Measurements from ENCODE around the gene NUAK1. TPM values are rescaled to one million over a fixed set of nuclear protein-coding genes. Genes with fewer than 3 reads are reported as not detected.

NUAK1 gene
- total and polyA plus RNA-seq, 3 experiments from 2014 or later: 0.16 TPM; not detected in 2

DNA sequence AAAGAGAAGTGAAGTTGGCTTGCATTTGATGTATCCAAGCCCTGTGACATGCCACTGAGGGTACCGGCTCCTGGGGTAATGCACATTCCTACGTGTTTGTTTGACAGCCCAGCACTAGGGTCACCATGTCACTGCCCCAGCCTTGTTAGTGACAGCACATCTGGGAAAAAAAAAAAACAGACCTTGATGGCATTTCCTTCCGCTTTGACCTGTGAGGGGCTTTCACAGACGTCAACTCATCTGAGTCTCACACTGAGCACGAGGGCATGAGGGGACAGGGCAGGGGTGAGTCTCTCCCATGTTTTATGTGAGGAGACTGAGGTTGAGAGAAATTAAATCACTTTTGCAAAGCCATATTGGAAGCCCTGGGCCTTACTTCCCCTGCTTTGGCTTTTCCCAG lies 111.5 kb downstream of the NUAK1 start:
- Mint-ChIP-seq H3K4me3 (no peak overlapping the region), H3K9me3 (no peaks in the 10 kb centered on the region), H3K27ac (no peak overlapping the region), H3K27me3 (peaks cover 1 to 5% of the 10 kb centered on the region in 2 donors), H3K36me3 (no peaks in the 10 kb centered on the region), H3K4me1 (no peaks in the 10 kb centered on the region)
- Histone ChIP-seq H3K4me3 (ENCODE audit: low read length) (no peak overlapping the region), H3K4me1 (ENCODE audit: insufficient read depth, low read length) (no peaks in the 10 kb centered on the region), H3K9me3 (ENCODE audit: low read length) (no peaks in the 10 kb centered on the region), H3K36me3 (ENCODE audit: insufficient read depth, low read length) (no peaks in the 10 kb centered on the region), H3K27me3 (ENCODE audit: insufficient read depth, low read length, poor library complexity, severe bottlenecking) (no peaks in the 10 kb centered on the region), H3K27ac (ENCODE audit: low read depth, low read length) (no peak overlapping the region)
- no peak for DNase-seq
- ChIA-PET POLR2A (no interaction called here), CTCF (no interaction called here)

DNA sequence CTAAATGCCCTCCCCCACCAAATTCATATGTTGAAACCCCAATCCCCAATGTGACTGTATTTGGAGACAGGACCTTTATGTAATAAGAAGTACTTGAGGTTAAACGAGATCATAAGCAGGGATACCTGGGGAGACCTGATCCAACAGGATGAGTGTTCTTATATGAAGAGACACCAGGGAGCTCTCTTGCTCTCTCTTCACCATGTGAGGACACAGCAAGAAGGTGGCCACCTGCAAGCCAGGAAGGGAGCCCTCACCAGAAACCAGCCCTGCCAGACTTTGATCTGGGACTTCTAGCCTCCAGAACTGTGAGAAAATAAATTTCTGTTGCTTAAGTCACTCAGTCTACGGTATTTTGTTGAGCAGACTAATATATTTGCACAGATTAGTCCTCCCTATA lies 113.6 kb downstream of the NUAK1 start:
- Histone ChIP-seq H3K27ac (ENCODE audit: low read depth, low read length) (no peak overlapping the region), H3K36me3 (ENCODE audit: insufficient read depth, low read length) (no peaks in the 10 kb centered on the region), H3K4me3 (ENCODE audit: low read length) (no peak overlapping the region), H3K27me3 (ENCODE audit: insufficient read depth, low read length, poor library complexity, severe bottlenecking) (no peaks in the 10 kb centered on the region), H3K4me1 (ENCODE audit: insufficient read depth, low read length) (no peaks in the 10 kb centered on the region), H3K9me3 (ENCODE audit: low read length) (no peaks in the 10 kb centered on the region)
- no peak overlapping the region for H3K27ac Mint-ChIP-seq
- H3K36me3 Mint-ChIP-seq: no peaks in the 10 kb centered on the region
- peaks cover 0 to 3% (median under 1%) of the 10 kb centered on the region in 5 donors for H3K9me3 Mint-ChIP-seq
- ChIA-PET POLR2A (no interaction called here), CTCF (no interaction called here)
- H3K4me3 Mint-ChIP-seq: no peak overlapping the region
- no peak for DNase-seq
- no peaks in the 10 kb centered on the region for H3K4me1 Mint-ChIP-seq
- peaks cover 1 to 5% of the 10 kb centered on the region in 2 donors for H3K27me3 Mint-ChIP-seq

DNA sequence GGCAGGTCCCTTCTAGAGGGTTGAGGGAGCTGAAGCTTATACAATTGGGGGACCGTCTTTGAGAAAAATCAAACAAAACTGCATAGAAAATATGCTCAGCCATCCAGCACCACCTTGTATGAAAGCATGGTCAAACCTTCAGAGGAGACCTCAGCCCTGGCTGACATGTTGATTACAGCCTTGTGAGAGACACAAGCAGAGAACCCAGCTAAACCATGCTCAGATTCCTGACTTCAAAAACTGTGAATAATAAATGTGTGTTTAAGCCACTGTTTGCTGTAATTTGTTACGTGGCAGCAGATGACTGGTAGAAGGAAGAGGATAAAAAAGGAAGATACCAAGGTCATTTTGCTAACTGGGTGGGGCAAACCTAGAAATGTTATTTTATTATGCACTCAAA lies 115.7 kb downstream of the NUAK1 start:
- peaks cover 3 to 11% of the 10 kb centered on the region in 2 donors for H3K27me3 Mint-ChIP-seq
- Histone ChIP-seq H3K4me1 (ENCODE audit: insufficient read depth, low read length) (no peaks in the 10 kb centered on the region), H3K27me3 (ENCODE audit: insufficient read depth, low read length, poor library complexity, severe bottlenecking) (no peaks in the 10 kb centered on the region), H3K27ac (ENCODE audit: low read depth, low read length) (no peak overlapping the region), H3K9me3 (ENCODE audit: low read length) (no peaks in the 10 kb centered on the region), H3K36me3 (ENCODE audit: insufficient read depth, low read length) (no peaks in the 10 kb centered on the region), H3K4me3 (ENCODE audit: low read length) (no peak overlapping the region)
- H3K4me1 Mint-ChIP-seq: no peaks in the 10 kb centered on the region
- H3K36me3 Mint-ChIP-seq: no peaks in the 10 kb centered on the region
- no peak overlapping the region for H3K4me3 Mint-ChIP-seq
- peaks cover 3 to 10% (median 9%) of the 10 kb centered on the region in 5 donors for H3K9me3 Mint-ChIP-seq
- no peak for DNase-seq
- no peak overlapping the region for H3K27ac Mint-ChIP-seq
- POLR2A ChIA-PET: no interaction called here
- CTCF ChIA-PET: no interaction called here

GRCh38 chr12:106022568-106023012 lies 116.2 kb downstream of the NUAK1 start:
- H3K9me3 ChIP-seq (ENCODE audit: low read length): no peaks in the 10 kb centered on the region
- no peak overlapping the region for H3K4me3 Mint-ChIP-seq
- ChIA-PET CTCF (no interaction called here), POLR2A (no interaction called here)
- DNase-seq: no peak
- H3K36me3 ChIP-seq (ENCODE audit: insufficient read depth, low read length): no peaks in the 10 kb centered on the region
- no peak overlapping the region for H3K4me3 ChIP-seq (ENCODE audit: low read length)
- no peaks in the 10 kb centered on the region for H3K4me1 Mint-ChIP-seq
- H3K9me3 Mint-ChIP-seq: peaks cover 3 to 10% (median 9%) of the 10 kb centered on the region in 5 donors
- no peaks in the 10 kb centered on the region for H3K4me1 ChIP-seq (ENCODE audit: insufficient read depth, low read length)
- H3K36me3 Mint-ChIP-seq: no peaks in the 10 kb centered on the region
- H3K27ac Mint-ChIP-seq: no peak overlapping the region
- H3K27me3 ChIP-seq (ENCODE audit: insufficient read depth, low read length, poor library complexity, severe bottlenecking): no peaks in the 10 kb centered on the region
- peaks cover 3 to 7% of the 10 kb centered on the region in 2 donors for H3K27me3 Mint-ChIP-seq
- no peak overlapping the region for H3K27ac ChIP-seq (ENCODE audit: low read depth, low read length)

DNA sequence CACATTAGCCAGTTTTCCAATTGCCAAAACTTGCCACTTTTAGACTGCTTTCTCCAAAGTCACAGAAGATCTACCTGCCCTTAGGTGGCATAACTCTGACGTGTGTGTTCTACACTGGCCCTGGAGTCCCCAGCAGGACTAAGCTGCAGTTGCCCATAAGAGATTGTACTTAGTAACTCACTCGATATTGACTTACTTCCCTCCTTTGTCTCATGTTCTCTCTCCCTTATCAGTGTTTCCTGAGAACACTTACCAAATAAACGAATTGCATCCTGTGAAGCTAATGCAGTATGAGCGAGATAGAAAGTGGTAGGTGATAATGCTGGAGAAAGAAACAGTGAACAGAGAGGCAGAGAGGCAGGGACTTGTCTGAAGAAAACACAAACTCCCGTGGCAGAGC lies 117.2 kb downstream of the NUAK1 start:
- POLR2A ChIA-PET: no interaction called here
- H3K4me1 Mint-ChIP-seq: no peaks in the 10 kb centered on the region

DNA sequence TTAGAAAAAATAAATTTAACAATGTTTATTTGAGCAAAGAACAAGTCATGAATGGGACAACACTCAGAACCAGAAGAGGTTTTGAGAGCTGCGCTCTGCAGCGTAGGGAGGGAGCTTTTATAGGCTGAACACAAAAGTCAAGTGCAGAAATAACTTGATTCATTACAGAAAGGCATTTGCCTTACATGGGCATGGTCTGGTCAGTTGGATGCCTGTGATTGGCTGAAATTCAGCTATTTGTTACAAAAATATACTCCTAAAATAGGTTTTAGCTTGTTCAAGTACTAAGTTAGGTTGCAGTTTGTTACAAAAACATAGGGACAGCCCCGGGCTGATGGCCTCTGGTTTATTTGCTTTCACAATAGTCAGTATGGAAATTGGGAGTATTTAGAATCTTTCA lies 118.0 kb downstream of the NUAK1 start:
- ChIA-PET POLR2A (no interaction called here), CTCF (no interaction called here)
- Histone ChIP-seq H3K36me3 (ENCODE audit: insufficient read depth, low read length) (no peaks in the 10 kb centered on the region), H3K4me3 (ENCODE audit: low read length) (no peak overlapping the region), H3K9me3 (ENCODE audit: low read length) (no peaks in the 10 kb centered on the region), H3K27me3 (ENCODE audit: insufficient read depth, low read length, poor library complexity, severe bottlenecking) (no peaks in the 10 kb centered on the region), H3K27ac (ENCODE audit: low read depth, low read length) (no peak overlapping the region), H3K4me1 (ENCODE audit: insufficient read depth, low read length) (no peaks in the 10 kb centered on the region)
- no peak for DNase-seq
- Mint-ChIP-seq H3K27ac (no peak overlapping the region), H3K4me1 (no peaks in the 10 kb centered on the region), H3K9me3 (peaks cover 3 to 12% (median 10%) of the 10 kb centered on the region in 5 donors), H3K36me3 (no peaks in the 10 kb centered on the region), H3K4me3 (no peak overlapping the region), H3K27me3 (peaks cover 5 to 6% of the 10 kb centered on the region in 2 donors)

More for the DNA sequence above, 117.2 kb downstream of the NUAK1 start:
- H3K36me3 Mint-ChIP-seq: no peaks in the 10 kb centered on the region
- Histone ChIP-seq H3K27me3 (ENCODE audit: insufficient read depth, low read length, poor library complexity, severe bottlenecking) (no peaks in the 10 kb centered on the region), H3K27ac (ENCODE audit: low read depth, low read length) (no peak overlapping the region), H3K4me1 (ENCODE audit: insufficient read depth, low read length) (no peaks in the 10 kb centered on the region), H3K36me3 (ENCODE audit: insufficient read depth, low read length) (no peaks in the 10 kb centered on the region), H3K4me3 (ENCODE audit: low read length) (no peak overlapping the region), H3K9me3 (ENCODE audit: low read length) (no peaks in the 10 kb centered on the region)
- H3K9me3 Mint-ChIP-seq: peaks cover 3 to 10% (median 9%) of the 10 kb centered on the region in 5 donors
- H3K27me3 Mint-ChIP-seq: peaks cover 3 to 5% of the 10 kb centered on the region in 2 donors
- no peak overlapping the region for H3K4me3 Mint-ChIP-seq
- CTCF ChIA-PET: interaction anchor here (0.9 kb wide), 1 partner anchor 70 kb away, joined by 3 read pairs; no protein-coding TSS in a partner anchor
- no peak for DNase-seq
- no peak overlapping the region for H3K27ac Mint-ChIP-seq

DNA sequence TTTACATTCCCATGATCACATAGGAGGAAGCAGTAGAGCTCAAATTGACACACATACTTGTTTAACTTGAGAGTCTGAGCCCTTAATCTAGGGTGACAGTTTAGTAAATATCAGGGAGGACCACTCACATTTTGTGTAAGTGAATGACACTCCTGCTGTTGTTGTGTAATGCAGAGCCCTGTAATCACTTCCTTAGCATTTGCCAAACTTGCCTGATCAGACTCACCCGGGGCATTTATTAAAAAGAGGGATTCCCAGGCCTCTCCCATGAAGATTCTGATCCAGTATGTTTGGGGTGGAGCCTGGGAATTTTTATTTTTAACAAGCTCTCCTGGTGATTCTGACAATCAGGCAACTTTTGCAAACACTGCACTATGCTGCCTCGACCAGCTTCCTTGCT lies 119.6 kb downstream of the NUAK1 start:
- no peak overlapping the region for H3K4me3 Mint-ChIP-seq
- ChIA-PET POLR2A (no interaction called here), CTCF (no interaction called here)

GRCh38 chr12:106018286-106018685 lies 120.5 kb downstream of the NUAK1 start:
- Mint-ChIP-seq H3K4me3 (no peak overlapping the region), H3K9me3 (peaks cover 3 to 12% (median 10%) of the 10 kb centered on the region in 5 donors), H3K36me3 (no peaks in the 10 kb centered on the region), H3K27ac (no peak overlapping the region), H3K4me1 (no peaks in the 10 kb centered on the region), H3K27me3 (peaks cover 8 to 12% of the 10 kb centered on the region in 2 donors)
- H3K4me3 ChIP-seq (ENCODE audit: low read length): no peak overlapping the region
- H3K36me3 ChIP-seq (ENCODE audit: insufficient read depth, low read length): no peaks in the 10 kb centered on the region
- DNase-seq: no peak
- ChIA-PET POLR2A (no interaction called here), CTCF (no interaction called here)
- H3K27me3 ChIP-seq (ENCODE audit: insufficient read depth, low read length, poor library complexity, severe bottlenecking): no peaks in the 10 kb centered on the region
- no peaks in the 10 kb centered on the region for H3K9me3 ChIP-seq (ENCODE audit: low read length)
- H3K27ac ChIP-seq (ENCODE audit: low read depth, low read length): no peak overlapping the region
- H3K4me1 ChIP-seq (ENCODE audit: insufficient read depth, low read length): no peaks in the 10 kb centered on the region

More for the DNA sequence above, 119.6 kb downstream of the NUAK1 start:
- H3K27ac Mint-ChIP-seq: no peak overlapping the region
- H3K36me3 Mint-ChIP-seq: no peaks in the 10 kb centered on the region
- H3K4me1 ChIP-seq (ENCODE audit: insufficient read depth, low read length): no peaks in the 10 kb centered on the region
- H3K27ac ChIP-seq (ENCODE audit: low read depth, low read length): no peak overlapping the region
- peaks cover 5 to 6% of the 10 kb centered on the region in 2 donors for H3K27me3 Mint-ChIP-seq
- H3K9me3 ChIP-seq (ENCODE audit: low read length): no peaks in the 10 kb centered on the region
- H3K27me3 ChIP-seq (ENCODE audit: insufficient read depth, low read length, poor library complexity, severe bottlenecking): no peaks in the 10 kb centered on the region
- H3K36me3 ChIP-seq (ENCODE audit: insufficient read depth, low read length): no peaks in the 10 kb centered on the region
- no peak overlapping the region for H3K4me3 ChIP-seq (ENCODE audit: low read length)
- peaks cover 3 to 12% (median 10%) of the 10 kb centered on the region in 5 donors for H3K9me3 Mint-ChIP-seq
- no peaks in the 10 kb centered on the region for H3K4me1 Mint-ChIP-seq
- DNase-seq: no peak
